Trophoblast cell (in vitro differentiated cells and primary cell): ENCODE results near the gene XIST.

Experiments used
- DNase-seq, 2 donors: peaks; one replicate each; pipeline ENCODE4 v3.0.0-alpha.2; 2016
- H2AFZ ChIP-seq: 2 replicates; pipeline ENCODE4 v1.6.1; 2013; ENCODE audit warnings: low read length, moderate library complexity, mild to moderate bottlenecking; ENCODE audit not compliant: insufficient read depth, poor library complexity
- H2AK5ac ChIP-seq: 2 replicates; pipeline ENCODE4 v1.6.1; 2013; ENCODE audit warnings: mild to moderate bottlenecking, low read length
- H2BK120ac ChIP-seq: 2 replicates; pipeline ENCODE4 v1.6.1; 2013; ENCODE audit warnings: low read length, mild to moderate bottlenecking, moderate library complexity; ENCODE audit not compliant: insufficient read depth, poor library complexity
- H2BK12ac ChIP-seq: 2 replicates; pipeline ENCODE4 v1.6.1; 2013; ENCODE audit warnings: mild to moderate bottlenecking, low read length, moderate library complexity
- H2BK5ac ChIP-seq: 2 replicates; pipeline ENCODE4 v1.6.1; 2013; ENCODE audit warnings: low read length, low read depth, moderate library complexity, mild to moderate bottlenecking; ENCODE audit not compliant: poor library complexity
- H3K14ac ChIP-seq: 2 replicates; pipeline ENCODE4 v1.6.1; 2013; ENCODE audit warnings: mild to moderate bottlenecking, low read length
- H3K18ac ChIP-seq: 2 replicates; pipeline ENCODE4 v1.6.1; 2013; ENCODE audit warnings: mild to moderate bottlenecking, low read length
- H3K23ac ChIP-seq: 2 replicates; pipeline ENCODE4 v1.6.1; 2013; ENCODE audit warnings: low read length
- H3K27ac ChIP-seq: 2 replicates; pipeline ENCODE4 v1.5.1; 2013; ENCODE audit warnings: low read depth, mild to moderate bottlenecking, inconsistent platforms, low read length, moderate library complexity
- H3K27me3 ChIP-seq: 2 replicates; pipeline ENCODE4 v1.6.1; 2013; ENCODE audit warnings: inconsistent platforms, mild to moderate bottlenecking, low read length, moderate library complexity; ENCODE audit not compliant: insufficient read depth
- H3K36me3 ChIP-seq, 2 experiments: 1 replicate in 1 of 2; 2 replicates in 1 of 2; pipeline ENCODE4 v1.6.1; 2013; ENCODE audit warnings: low read length in 2 of 2, mild to moderate bottlenecking in 2 of 2, moderate library complexity in 1 of 2; ENCODE audit not compliant: insufficient read depth in 2 of 2, control insufficient read depth in 1 of 2
- H3K4ac ChIP-seq: 2 replicates; pipeline ENCODE4 v1.6.1; 2013; ENCODE audit warnings: low read depth, mild to moderate bottlenecking, low read length, moderate library complexity
- H3K4me1 ChIP-seq, 2 experiments: 1 replicate in 1 of 2; 2 replicates in 1 of 2; pipeline ENCODE4 v1.6.1; 2013; ENCODE audit warnings: low read length in 2 of 2, mild to moderate bottlenecking in 2 of 2, moderate library complexity in 1 of 2; ENCODE audit not compliant: insufficient read depth in 2 of 2, control insufficient read depth in 1 of 2
- H3K4me2 ChIP-seq: 2 replicates; pipeline ENCODE4 v1.6.1; 2013; ENCODE audit warnings: inconsistent platforms, mild to moderate bottlenecking, low read length, moderate library complexity
- H3K4me3 ChIP-seq: 2 replicates; pipeline ENCODE4 v1.5.1; 2013; ENCODE audit warnings: mild to moderate bottlenecking, low read depth, low read length, inconsistent platforms
- H3K79me1 ChIP-seq: one replicate; pipeline ENCODE4 v1.6.1; 2013; ENCODE audit warnings: low read length
- H3K79me2 ChIP-seq: 2 replicates; pipeline ENCODE4 v1.6.1; 2013; ENCODE audit warnings: low read length, mild to moderate bottlenecking; ENCODE audit not compliant: control insufficient read depth, insufficient read depth, poor library complexity
- H3K9ac ChIP-seq: 2 replicates; pipeline ENCODE4 v1.6.1; 2013; ENCODE audit warnings: mild to moderate bottlenecking, low read length
- H3K9me3 ChIP-seq: 2 replicates; pipeline ENCODE4 v1.6.1; 2013; ENCODE audit warnings: low read depth, mild to moderate bottlenecking, control low read depth, inconsistent platforms, low read length; ENCODE audit not compliant: insufficient read depth
- H4K12ac ChIP-seq: 2 replicates; pipeline ENCODE4 v1.6.1; 2013; ENCODE audit warnings: low read depth, mild to moderate bottlenecking, low read length, moderate library complexity
- H4K8ac ChIP-seq: 2 replicates; pipeline ENCODE4 v1.6.1; 2013; ENCODE audit warnings: low read depth, mild to moderate bottlenecking, low read length, moderate library complexity
- H4K91ac ChIP-seq: one replicate; pipeline ENCODE4 v1.6.1; 2013; ENCODE audit warnings: low read depth, mild to moderate bottlenecking, low read length, moderate library complexity
- WGBS: extraction: QIAGEN DNeasy Blood & Tissue Kit; methylation state at CpG from one replicate; pipeline ENCODE4 v1.1.7; 2013; ENCODE audit warnings: missing lambda C conversion rate; ENCODE audit not compliant: insufficient read length, insufficient coverage; ENCODE audit errors: extremely low coverage; 5-methylcytosine and 5-hydroxymethylcytosine counted together

Gene XIST

DNA sequence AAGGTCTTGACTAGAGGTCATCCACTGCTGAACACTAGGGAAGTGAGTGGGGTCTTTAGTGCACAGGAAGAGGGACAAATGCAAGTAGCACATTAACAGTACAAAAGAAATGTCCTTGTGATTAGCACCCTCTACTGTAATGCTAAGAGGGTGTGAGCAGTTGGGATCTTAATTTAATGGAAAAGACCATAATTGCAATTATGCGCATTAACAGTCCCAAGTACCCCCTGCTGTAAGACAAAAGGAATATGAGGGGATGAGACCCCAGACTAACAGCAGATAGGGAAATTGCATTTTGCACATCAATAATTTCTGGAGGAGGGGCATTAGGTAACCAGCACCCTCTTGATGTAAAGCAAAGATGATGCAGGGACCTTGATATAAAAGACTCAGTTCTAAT lies 4.5 kb downstream of the XIST start:
- Histone ChIP-seq H4K12ac (no peak overlapping the region), H3K14ac (no peak overlapping the region), H3K27me3 (no peaks in the 10 kb centered on the region), H4K8ac (no peak overlapping the region), H2BK12ac (no peak overlapping the region), H2BK5ac (no peak overlapping the region), H3K9me3 (no peaks in the 10 kb centered on the region), H3K4me1 (no peaks in the 10 kb centered on the region), H2AK5ac (no peak overlapping the region), H3K27ac (no peak overlapping the region), H3K18ac (no peak overlapping the region), H2BK120ac (no peak overlapping the region), H4K91ac (no peak overlapping the region), H3K4me3 (no peak overlapping the region), H3K4ac (no peak overlapping the region), H3K79me2 (no peaks in the 10 kb centered on the region), H3K23ac (no peak overlapping the region), H3K9ac (no peak overlapping the region), H2AFZ (no peak overlapping the region), H3K4me2 (no peak overlapping the region), H3K79me1 (no peaks in the 10 kb centered on the region), H3K36me3 (no peaks in the 10 kb centered on the region)
- no peak for DNase-seq
- WGBS = no CpG with 5 or more reads among the region's 1 CpG

GRCh38 chrX:73847100-73847499 lies 5.4 kb downstream of the XIST start:
- no peak overlapping the region for H4K91ac ChIP-seq
- no peak overlapping the region for H3K4ac ChIP-seq
- H3K23ac ChIP-seq = no peak overlapping the region
- H2BK5ac ChIP-seq = no peak overlapping the region
- no peaks in the 10 kb centered on the region for H3K36me3 ChIP-seq
- DNase-seq = no peak
- no peak overlapping the region for H3K9ac ChIP-seq
- H2BK12ac ChIP-seq = no peak overlapping the region
- H3K27me3 ChIP-seq = no peaks in the 10 kb centered on the region
- no peaks in the 10 kb centered on the region for H3K79me1 ChIP-seq
- H3K4me1 ChIP-seq = no peaks in the 10 kb centered on the region
- no CpG with 5 or more reads among the region's 2 CpGs for WGBS
- H4K12ac ChIP-seq = no peak overlapping the region
- no peak overlapping the region for H4K8ac ChIP-seq
- no peaks in the 10 kb centered on the region for H3K79me2 ChIP-seq
- H2BK120ac ChIP-seq = no peak overlapping the region
- no peak overlapping the region for H3K18ac ChIP-seq
- no peak overlapping the region for H2AFZ ChIP-seq
- H2AK5ac ChIP-seq = no peak overlapping the region
- no peak overlapping the region for H3K4me2 ChIP-seq
- H3K14ac ChIP-seq = no peak overlapping the region
- H3K27ac ChIP-seq = no peak overlapping the region
- H3K4me3 ChIP-seq = no peak overlapping the region
- H3K9me3 ChIP-seq = no peaks in the 10 kb centered on the region

- no peak for DNase-seq
- H3K14ac ChIP-seq = no peak overlapping the region
Measured at GRCh38 chrX:73842541-73843234, 9.8 kb downstream of the XIST start.

DNA sequence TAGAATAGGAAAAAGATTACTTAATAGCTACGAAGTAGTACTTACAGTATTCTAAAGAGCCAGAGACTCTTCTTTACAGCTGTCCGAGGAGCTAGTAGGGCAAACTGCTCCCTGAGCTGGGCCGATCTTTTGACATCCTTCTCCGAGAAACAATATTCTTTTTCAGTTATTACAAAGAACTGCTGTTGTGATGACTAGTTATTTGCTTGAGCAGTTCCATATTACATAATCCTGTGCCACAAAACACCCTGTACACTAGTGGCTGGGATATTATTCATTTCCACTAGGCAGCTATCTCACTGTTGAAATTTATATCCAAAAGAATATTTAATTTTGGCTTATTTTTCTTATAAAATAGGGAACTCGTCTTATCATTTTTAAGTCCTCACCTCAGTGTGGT lies 11.2 kb downstream of the XIST start:
- Histone ChIP-seq H2AFZ (no peak overlapping the region), H2BK12ac (no peak overlapping the region), H3K4me1 (no peaks in the 10 kb centered on the region), H4K8ac (no peak overlapping the region), H2AK5ac (no peak overlapping the region), H3K27me3 (no peaks in the 10 kb centered on the region), H2BK5ac (no peak overlapping the region), H4K12ac (no peak overlapping the region), H3K79me1 (no peaks in the 10 kb centered on the region), H3K23ac (no peak overlapping the region), H2BK120ac (no peak overlapping the region), H3K9ac (no peak overlapping the region), H3K9me3 (no peaks in the 10 kb centered on the region), H3K18ac (no peak overlapping the region), H3K4ac (no peak overlapping the region), H3K4me3 (no peak overlapping the region), H3K4me2 (no peak overlapping the region), H3K79me2 (no peaks in the 10 kb centered on the region), H3K27ac (no peak overlapping the region), H4K91ac (no peak overlapping the region), H3K14ac (no peak overlapping the region), H3K36me3 (no peaks in the 10 kb centered on the region)
- no CpG with 5 or more reads among the region's 5 CpGs for WGBS
- no peak for DNase-seq

More at GRCh38 chrX:73842541-73843234, 9.8 kb downstream of the XIST start:
- H3K36me3 ChIP-seq = no peaks in the 10 kb centered on the region
- no peaks in the 10 kb centered on the region for H3K79me1 ChIP-seq
- no peaks in the 10 kb centered on the region for H3K4me1 ChIP-seq
- no peak overlapping the region for H2AFZ ChIP-seq
- H4K8ac ChIP-seq = no peak overlapping the region
- no peaks in the 10 kb centered on the region for H3K79me2 ChIP-seq
- H2AK5ac ChIP-seq = no peak overlapping the region
- no peak overlapping the region for H3K23ac ChIP-seq
- no peak overlapping the region for H3K27ac ChIP-seq
- no peak overlapping the region for H4K12ac ChIP-seq
- WGBS = no CpG with 5 or more reads among the region's 4 CpGs
- H3K9ac ChIP-seq = no peak overlapping the region
- no peak overlapping the region for H2BK5ac ChIP-seq
- H3K18ac ChIP-seq = no peak overlapping the region
- no peaks in the 10 kb centered on the region for H3K27me3 ChIP-seq
- no peak overlapping the region for H3K4me3 ChIP-seq
- H2BK120ac ChIP-seq = no peak overlapping the region
- H3K4ac ChIP-seq = no peak overlapping the region
- no peak overlapping the region for H4K91ac ChIP-seq
- H3K4me2 ChIP-seq = no peak overlapping the region
- H2BK12ac ChIP-seq = no peak overlapping the region
- no peaks in the 10 kb centered on the region for H3K9me3 ChIP-seq
